Right lobe of liver (tissue), 6 donors: ENCODE data around the gene LTB. TPM values are rescaled to one million over a fixed set of nuclear protein-coding genes. Genes with fewer than 3 reads are reported as not detected.
A peak's percentile ranks its signal among the peaks of the same experiment; 100 is the strongest.

ENCODE experiments used
- ATAC-seq, 4 donors: fragments of 200-7000 bp; cut with Tn5 transposase; one replicate each; pipeline ENCODE4 v1.9.1; 2020; ENCODE audit warnings: mild to moderate bottlenecking in 4 of 4, moderate library complexity in 4 of 4
- DNase-seq, 3 donors: peaks; one replicate each; pipeline ENCODE4 v3.0.0-alpha.2; 2020
- H3K27ac ChIP-seq, 3 donors: fragments of 200-600 bp; one replicate each; pipeline ENCODE4 v1.8.0; 2022
- H3K27me3 ChIP-seq, 2 donors: fragments of 200-600 bp; one replicate each; pipeline ENCODE4 v1.8.0; 2022
- H3K36me3 ChIP-seq, 4 donors: fragments of 200-600 bp; sonication (generic) in 1 of 4; one replicate each; pipeline versions ENCODE4 v1.5.1 to v1.8.0; 2017 to 2022; ENCODE audit warnings: control low read depth in 1 of 4
- H3K4me1 ChIP-seq, 4 donors: fragments of 200-600 bp; sonication (generic) in 1 of 4; one replicate each; pipeline versions ENCODE4 v1.5.1 to v1.8.0; 2017 to 2022; ENCODE audit warnings: control low read depth in 1 of 4
- H3K4me3 ChIP-seq, 3 donors: fragments of 200-600 bp; one replicate each; pipeline ENCODE4 v1.8.0; 2022
- H3K9me3 ChIP-seq, 4 donors: fragments of 200-600 bp; sonication (generic) in 1 of 4; one replicate each; pipeline versions ENCODE4 v1.5.1 to v1.8.0; 2017 to 2022; ENCODE audit warnings: control low read depth in 1 of 4
- POLR2A ChIP-seq: fragments of 450-650 bp; IDR thresholded peaks from one replicate; pipeline ENCODE4 v1.6.1; 2017; ENCODE audit warnings: antibody characterized with exemption, mild to moderate bottlenecking
- WGBS: methylation state at CpG from one replicate; pipeline ENCODE4 v1.1.6; 2018; ENCODE audit warnings: low coverage, low lambda C conversion rate; ENCODE audit not compliant: insufficient coverage; ENCODE audit errors: missing lambda C conversion rate; 5-methylcytosine and 5-hydroxymethylcytosine counted together
- intact Hi-C, 2 donors: fragments of 100-400 bp; cut with DNase I; formaldehyde crosslinking; loops; one replicate each; pipeline versions ENCODE4 v1.11.2 to v1.14.1; 2022
- total RNA-seq, 6 experiments: library from RNA; depleted of rRNA in 2 of 6; stranded (reverse); fragments of >200 nt in 2 of 6; fragmentation: NEBNext Ultra II Directional in 3 of 6; extraction: Animal tissue kit (Norgen Biotek cat#: 25700) in 3 of 6; gene quantifications; one replicate each; pipeline versions ENCODE4 v1.1.0 to v1.2.4, GENCODE V29; 2016 to 2023
- TF ChIP-seq, protein P1 (sequence below), 4 donors: fragments of 200-600 bp in 3 of 4; fragments of 450-650 bp in 1 of 4; IDR thresholded peaks; one replicate each; pipeline versions ENCODE4 v1.5.1 to v1.8.0; 2016 to 2022; ENCODE audit warnings: antibody characterized with exemption in 4 of 4, mild to moderate bottlenecking in 2 of 4
- donor health status: DM: no; HTN: yes; CAD: no.
- donor health status: DM: no; HTN: no; CAD: no.
- donor health status: DM: no; HTN: no; CAD: no.
- donor health status: DM: no; HTN: yes; CAD: no.
- donor health status: DM: no; HTN: yes; CAD: no.

LTB gene
- total RNA-seq, 6 experiments from 2014 or later: 0.28 to 2.2 (median 0.62) TPM

DNA sequence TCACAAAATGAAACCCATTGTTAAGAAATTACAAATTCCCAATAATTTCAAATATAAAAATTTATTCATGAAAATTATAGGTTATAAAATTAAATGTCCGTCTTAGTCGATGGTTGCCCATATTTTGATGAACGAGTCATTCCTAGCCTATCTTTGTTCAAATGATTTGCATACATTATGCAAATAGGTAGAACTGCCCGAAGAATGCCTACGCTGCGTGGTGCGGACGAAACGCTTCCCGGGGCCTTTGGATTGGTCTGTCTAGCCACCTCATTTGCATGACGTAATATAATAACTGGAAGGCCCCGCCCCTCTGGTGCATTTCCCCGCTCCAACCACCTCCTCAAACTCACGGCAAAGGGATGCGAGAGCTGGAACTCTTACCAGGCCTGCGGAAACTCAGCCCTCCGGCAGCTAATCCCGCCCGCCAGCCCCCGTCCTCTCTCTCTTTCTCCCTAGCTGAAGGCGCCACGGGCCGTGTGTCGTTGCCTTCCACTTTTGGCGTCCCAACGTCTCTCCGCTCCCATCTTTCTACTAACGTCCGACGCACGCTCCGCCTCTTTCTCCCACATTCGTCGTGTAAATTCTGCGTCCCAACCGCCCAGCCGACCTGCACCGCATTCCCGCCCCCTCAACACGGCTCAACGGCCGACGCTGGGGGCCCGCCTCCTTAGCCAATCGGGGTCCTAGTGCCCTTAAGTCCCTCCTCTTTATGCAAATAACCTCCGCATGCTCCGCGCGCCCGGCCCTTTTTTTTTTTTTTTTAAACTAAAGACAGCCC is 37.8 kb upstream of the LTB start:
- Histone ChIP-seq H3K4me1 (peaks cover 0 to 10% (median 4%) of the 10 kb centered on the region in 4 donors), H3K27me3 (no peaks in the 10 kb centered on the region), H3K4me3 (peak overlapping the region; percentile 92 to 93 (median 92)), H3K9me3 (no peaks in the 10 kb centered on the region), H3K27ac (peak overlapping the region; percentile 55 to 91 (median 89)), H3K36me3 (peaks cover 4 to 18% (median 14%) of the 10 kb centered on the region in 4 donors)
- WGBS: under 1% methylated on average over 50 of the region's 50 CpGs
- DNase-seq (peak; percentile 98 to 99 (median 98)), ATAC-seq (peak; percentile 89 to 94 (median 92))
- intact Hi-C loops: no loop called here
- TF ChIP-seq POLR2A: peak; percentile 86
- TF ChIP-seq, protein P1, sequence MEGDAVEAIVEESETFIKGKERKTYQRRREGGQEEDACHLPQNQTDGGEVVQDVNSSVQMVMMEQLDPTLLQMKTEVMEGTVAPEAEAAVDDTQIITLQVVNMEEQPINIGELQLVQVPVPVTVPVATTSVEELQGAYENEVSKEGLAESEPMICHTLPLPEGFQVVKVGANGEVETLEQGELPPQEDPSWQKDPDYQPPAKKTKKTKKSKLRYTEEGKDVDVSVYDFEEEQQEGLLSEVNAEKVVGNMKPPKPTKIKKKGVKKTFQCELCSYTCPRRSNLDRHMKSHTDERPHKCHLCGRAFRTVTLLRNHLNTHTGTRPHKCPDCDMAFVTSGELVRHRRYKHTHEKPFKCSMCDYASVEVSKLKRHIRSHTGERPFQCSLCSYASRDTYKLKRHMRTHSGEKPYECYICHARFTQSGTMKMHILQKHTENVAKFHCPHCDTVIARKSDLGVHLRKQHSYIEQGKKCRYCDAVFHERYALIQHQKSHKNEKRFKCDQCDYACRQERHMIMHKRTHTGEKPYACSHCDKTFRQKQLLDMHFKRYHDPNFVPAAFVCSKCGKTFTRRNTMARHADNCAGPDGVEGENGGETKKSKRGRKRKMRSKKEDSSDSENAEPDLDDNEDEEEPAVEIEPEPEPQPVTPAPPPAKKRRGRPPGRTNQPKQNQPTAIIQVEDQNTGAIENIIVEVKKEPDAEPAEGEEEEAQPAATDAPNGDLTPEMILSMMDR (IDR thresholded peaks at IDR 0.05): no peak

DNA sequence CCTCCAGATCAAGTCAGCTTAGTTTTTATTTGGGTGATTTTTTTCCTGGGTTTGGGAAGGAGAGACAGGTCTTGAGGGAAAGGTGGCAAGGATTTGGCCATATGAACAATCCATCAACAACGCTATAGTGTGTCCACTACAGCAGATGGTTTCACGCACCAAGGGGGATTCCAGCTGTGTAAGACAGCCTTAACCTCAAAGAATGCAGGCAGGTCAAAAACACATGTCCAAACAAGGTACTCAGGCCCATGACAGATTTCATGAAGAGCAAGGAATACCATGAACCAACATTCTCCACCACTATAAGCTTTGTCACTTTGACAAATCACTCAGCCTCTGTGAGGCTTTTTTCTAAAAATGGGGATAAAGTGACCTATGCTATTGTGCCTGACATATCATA is 34.8 kb upstream of the LTB start:
- H3K27ac ChIP-seq: no peak overlapping the region
- WGBS: 61% methylated on average over 2 of the region's 2 CpGs
- no peak for ATAC-seq
- H3K27me3 ChIP-seq: no peaks in the 10 kb centered on the region
- TF ChIP-seq, protein P1 (IDR thresholded peaks at IDR 0.05): no peak
- no peak for TF ChIP-seq POLR2A
- H3K9me3 ChIP-seq: no peaks in the 10 kb centered on the region
- H3K4me1 ChIP-seq: peaks cover 0 to 20% (median 8%) of the 10 kb centered on the region in 4 donors
- H3K4me3 ChIP-seq: no peak overlapping the region
- no peaks in the 10 kb centered on the region for H3K36me3 ChIP-seq
- no peak for DNase-seq
- intact Hi-C loops: no loop called here

DNA sequence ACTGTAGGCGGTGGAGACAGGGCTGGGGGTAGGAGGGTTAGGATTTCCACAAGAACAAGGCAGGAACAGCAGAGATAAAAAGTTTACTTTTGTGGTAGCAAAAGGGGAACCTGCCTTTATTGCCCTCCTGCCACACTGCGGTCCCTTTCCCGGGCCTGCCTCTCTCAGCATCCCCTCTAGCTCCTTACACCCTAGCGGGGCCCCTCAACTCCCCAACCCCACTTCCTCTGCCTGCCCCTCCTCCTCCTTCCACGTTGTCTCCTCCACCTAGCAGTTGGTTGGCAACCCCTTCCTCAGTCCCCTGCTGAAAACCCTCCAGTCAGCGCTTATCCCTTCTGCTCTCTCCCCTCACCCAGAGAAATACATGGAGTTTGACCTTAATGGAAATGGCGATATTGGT is 33.5 kb upstream of the LTB start:
- intact Hi-C loops: no loop called here
- DNase-seq (no peak), ATAC-seq (no peak)
- no peaks in the 10 kb centered on the region for H3K27me3 ChIP-seq
- 47% methylated on average over 4 of the region's 7 CpGs for WGBS
- H3K36me3 ChIP-seq: no peaks in the 10 kb centered on the region
- peak overlapping the region in 1 of 3 donors; percentile 51 for H3K27ac ChIP-seq
- peak overlapping the region in 2 of 3 donors; percentile 3 to 24 for H3K4me3 ChIP-seq
- no peaks in the 10 kb centered on the region for H3K9me3 ChIP-seq
- peaks cover 0 to 14% (median 6%) of the 10 kb centered on the region in 4 donors for H3K4me1 ChIP-seq
- no peak for TF ChIP-seq POLR2A
- TF ChIP-seq, protein P1 (IDR thresholded peaks at IDR 0.05): no peak

DNA sequence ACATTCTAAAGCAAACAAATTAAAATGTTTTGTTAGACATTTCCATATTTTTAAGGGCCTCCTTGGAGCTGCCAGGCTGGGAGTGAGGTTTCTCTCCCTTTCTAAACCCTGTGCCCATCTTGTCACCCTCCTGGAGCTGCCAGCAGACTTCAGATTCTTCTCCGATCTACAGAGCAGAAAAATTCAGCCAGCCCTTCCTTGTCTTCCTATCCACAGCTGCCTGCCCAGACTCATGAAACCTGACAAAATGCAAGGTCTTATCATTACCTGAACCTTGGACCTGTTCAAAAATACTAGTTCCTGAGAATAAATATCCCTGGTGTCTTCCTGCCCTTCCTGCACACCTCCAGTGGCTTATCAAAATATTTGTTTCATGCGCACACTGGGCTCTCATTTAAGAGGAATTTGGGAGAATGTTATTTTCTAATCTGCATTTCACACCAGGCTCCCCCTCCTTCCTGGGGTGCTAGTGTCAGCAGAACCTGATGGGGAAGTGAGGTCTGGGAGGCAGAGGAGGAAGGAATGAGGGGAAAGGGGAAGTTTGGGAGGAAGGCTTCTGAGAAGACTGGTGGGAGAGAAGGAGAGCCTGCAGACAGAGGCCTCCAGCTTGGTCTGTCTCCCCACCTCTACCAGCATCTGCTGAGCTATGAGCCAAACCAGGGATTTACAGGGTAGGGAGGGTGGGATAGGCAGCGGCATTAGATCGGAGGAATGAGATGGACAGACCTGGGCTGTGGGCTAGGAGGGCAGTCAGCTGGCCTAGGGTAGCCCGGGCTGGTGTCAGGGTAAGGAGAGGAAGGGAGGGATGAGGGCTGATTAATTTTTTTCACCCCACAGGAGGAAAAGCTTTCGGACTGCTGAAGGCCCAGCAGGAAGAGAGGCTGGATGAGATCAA is 32.7 kb upstream of the LTB start, which contains the start of gene AIF1:
Gene AIF1 (plus strand): TSS at position 551 of the 895 bp plus-strand sequence. CDS start 96 bp downstream, at position 647.
- TF ChIP-seq, protein P1 (IDR thresholded peaks at IDR 0.05): no peak
- TF ChIP-seq POLR2A: no peak
- intact Hi-C loops: no loop called here
- H3K9me3 ChIP-seq: no peaks in the 10 kb centered on the region
- peak within 1 kb of the TSS in 2 of 3 donors; percentile 3 to 24 for H3K4me3 ChIP-seq
- peak within 1 kb of the TSS; percentile 41 to 55 (median 51) for H3K27ac ChIP-seq
- H3K36me3 ChIP-seq: no peaks in the 10 kb centered on the region
- DNase-seq (no peak), ATAC-seq (peak; percentile 43 to 63 (median 54))
- 33% methylated on average over 6 of the region's 6 CpGs for WGBS
- peaks cover 0 to 14% (median 6%) of the 10 kb centered on the region in 4 donors for H3K4me1 ChIP-seq
- H3K27me3 ChIP-seq: no peaks in the 10 kb centered on the region
